GM21737 (cell line): Measurements from ENCODE around the gene ALDOC.
"Not testable (repeated sequence)": the region's sequence is repeated elsewhere in the genome, so short reads cannot be mapped to it uniquely, and the experiment has no call there.

Experiments used
- ATAC-seq: cut with Tn5 transposase; IDR thresholded peaks from one replicate; pipeline ENCODE4 v1.9.1; 2021; ENCODE audit warnings: mild to moderate bottlenecking, moderate library complexity; ENCODE audit not compliant: unreplicated experiment

ALDOC gene

DNA sequence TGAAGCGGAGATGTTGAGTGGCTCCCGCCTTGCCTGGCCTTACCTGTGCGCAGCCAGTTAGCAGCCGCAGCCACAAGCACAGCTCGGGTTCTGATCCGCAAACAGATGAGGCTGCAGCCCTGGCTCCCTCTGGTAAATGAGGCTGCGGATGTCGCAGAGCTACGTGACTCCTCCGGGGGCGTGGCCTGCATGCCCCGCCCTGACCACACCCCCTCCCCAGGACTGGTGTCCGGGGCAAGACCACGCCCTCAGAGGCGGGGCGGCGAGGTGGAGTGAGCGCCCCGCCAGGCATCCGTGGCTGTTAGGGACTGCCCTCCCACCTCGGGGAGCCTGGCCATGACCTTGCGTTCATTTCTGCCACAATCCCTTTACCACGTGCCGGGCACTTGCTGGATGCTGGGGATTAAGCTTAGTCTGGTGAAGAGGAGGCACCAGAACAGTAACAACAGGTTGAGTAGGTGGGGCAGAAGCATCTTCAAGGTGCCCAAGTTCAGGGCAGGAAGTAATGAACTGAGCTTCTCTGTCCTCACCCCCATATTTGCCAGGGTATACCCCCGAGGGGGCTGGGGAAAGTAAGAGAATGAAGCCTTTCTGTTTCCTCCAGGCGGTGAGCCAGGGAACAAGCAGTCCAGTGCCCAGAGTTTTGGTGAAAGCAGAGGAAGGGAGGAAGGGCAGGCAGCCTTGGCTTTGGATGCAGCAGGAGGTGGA is at the start of gene ALDOC:
Gene ALDOC (minus strand): TSS at position 138 of the 708 bp plus-strand sequence. CDS start 1,363 bp downstream, outside the sequence.
- ATAC-seq: peak; percentile 78

DNA sequence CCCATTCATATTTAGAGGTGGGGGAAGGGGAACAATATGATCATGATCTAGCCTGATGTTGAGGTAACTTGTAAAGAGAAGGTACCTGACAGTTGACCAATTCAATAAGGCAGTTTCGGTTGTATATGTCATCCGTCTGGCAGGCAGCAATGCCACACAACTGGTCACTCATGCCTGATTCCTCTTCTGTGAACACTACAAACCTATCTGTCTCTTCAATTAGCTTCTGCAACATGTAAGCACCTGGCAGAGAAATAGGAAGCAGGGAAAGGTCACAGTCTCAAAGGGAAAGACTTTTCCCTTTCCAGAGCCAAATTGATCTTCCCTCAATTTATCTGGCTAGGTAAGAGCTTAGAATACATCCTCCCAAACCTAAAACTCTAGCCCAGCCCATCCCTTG is 47.5 kb upstream of the ALDOC start:
- ATAC-seq: no peak

DNA sequence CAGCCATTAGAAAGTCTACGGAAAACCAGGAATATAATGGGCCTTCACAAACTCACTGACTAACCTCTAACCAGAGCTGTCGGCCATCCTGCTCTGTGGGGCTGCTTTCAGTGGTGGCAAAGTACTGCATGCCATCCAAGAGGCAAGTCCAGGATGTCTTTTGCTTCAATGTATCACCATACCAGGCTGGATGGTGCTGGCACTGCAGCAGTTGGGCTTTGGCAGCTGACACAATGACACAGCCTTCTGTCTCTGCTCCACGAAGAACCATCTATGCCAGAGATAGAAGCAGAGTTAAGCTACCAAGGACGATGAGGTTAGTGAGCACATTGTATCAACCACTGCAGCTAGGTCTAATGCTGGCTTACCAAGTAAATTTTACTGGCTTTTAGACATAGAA is 47.0 kb upstream of the ALDOC start:
- ATAC-seq: no peak

DNA sequence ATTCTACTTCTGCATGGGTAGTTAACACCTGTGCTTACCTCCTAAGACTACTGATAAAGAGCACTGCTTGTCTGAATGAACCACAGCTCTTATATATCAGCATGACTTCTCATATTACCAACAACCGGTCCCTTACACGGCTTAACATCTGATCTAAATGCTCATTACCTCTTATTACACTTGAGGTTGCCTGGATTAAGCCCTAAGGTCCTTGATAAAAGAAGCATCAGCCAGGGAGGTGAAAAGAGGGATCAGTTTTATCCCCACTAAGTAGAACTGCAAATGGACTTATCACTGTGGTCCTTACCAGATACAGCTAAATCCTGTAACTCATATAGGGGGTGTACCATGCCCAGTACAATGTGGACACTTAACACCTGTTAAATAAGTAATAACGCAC is 45.5 kb upstream of the ALDOC start:
- ATAC-seq: no peak

DNA sequence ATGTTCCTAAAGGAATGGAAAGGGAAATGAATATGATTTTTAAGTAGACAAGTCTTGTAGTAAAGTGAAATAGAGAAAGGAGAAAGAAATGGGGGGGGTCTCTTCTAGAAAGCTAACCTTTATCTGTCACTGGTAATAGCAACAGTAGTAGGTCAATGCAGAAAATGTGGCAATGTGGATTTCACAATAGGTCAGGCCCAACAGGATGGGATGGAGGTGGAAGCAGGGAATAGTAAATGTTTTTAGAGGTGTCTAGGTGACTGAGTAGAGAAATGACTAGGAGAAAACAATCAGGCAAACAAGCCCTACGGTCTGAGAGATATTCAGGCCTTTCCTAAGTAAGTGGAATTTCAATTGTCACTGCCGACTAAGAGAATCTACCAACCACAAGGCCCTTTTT is 43.3 kb upstream of the ALDOC start:
- ATAC-seq: no peak

DNA sequence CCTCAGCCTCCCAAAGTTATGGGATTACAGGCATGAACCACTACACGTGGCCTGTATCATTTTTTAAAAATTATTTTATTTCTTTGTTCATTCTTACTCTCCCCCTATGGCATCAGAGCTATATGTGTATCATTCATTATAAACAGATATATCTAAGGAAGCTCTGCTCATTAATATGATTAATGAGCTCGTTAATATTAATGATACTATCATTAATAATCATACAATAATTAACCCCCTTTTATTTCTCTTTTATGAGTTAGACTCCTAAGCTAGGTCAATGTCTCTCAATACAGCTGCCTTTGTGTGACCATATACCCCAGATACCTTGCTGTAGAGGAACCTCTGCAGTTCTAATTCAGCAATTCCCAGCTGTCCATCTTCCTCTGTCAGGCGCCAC is 41.8 kb upstream of the ALDOC start:
- ATAC-seq: no peak

DNA sequence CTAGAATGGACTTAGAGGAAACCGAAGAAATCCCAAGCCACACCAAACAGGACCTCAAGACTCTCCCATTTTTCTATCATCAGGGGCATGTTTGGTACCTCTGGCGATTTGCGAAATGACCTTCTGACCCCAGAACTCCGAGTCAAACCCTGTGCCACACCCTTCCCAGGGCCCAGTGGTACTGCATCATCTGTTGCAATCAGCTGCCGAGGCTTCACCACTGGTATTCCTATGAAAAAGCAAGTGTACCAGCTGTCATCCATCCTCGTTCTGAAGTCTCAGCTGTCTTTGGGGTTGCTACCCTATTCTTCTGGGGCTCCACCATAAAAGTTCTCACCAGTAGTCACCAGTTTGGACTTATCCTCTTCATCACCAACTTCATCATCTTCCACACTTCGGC is 39.6 kb upstream of the ALDOC start:
- ATAC-seq: no peak

DNA sequence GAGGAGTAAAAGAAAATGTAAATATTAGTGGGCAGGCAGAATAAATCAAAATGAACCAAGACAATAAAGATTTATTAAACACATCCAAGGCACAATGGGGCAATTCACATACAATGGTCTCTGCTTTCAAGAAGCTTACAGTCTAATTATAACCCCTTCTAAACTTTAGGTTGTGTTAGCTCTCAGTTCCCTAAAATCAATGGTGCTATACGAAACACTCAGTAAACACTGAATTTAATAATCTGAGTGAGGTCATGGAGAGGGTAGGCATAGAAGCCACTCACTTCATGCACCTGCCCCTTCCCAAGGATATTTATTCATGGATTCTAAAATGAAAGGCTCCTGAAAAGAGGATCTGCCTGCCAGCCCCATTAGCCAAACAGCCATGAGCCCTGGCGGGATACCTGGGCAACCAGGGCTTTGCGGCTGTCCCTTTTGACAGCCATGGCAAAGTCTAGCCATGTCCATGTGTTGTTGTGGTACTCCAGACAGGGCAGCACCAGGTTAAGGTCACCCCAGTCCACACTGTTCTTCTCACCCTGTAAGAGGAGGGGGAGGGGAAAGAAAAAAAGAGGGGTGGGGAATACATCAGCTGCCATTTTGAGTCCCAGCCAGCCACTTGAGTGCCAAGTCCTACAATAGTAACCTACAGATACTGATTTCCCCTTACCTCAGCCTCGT is 38.7 kb upstream of the ALDOC start:
- no peak for ATAC-seq

DNA sequence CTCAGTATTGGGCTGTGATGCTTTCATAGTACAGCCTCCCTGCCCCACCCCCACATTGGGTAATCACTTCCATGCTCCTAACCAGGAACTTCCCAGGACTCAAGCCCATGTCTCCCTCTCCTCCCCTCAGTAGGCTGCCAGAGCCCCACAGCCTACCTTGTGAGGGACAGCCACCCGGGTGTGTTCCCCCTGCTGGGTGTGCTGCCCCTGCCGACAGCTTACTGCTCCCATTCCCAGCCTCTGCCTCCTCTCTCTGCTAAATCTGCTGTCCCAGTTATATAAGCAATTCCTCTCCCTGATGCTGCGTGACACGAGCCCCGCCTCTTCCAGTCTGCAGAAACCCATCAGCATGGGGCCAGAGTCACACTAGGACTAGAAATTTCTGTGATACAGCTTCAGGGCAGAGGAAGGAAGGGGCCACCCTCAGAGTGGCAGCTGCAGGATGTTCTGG is 37.3 kb upstream of the ALDOC start, which contains the start of gene RSKR:
Gene RSKR (minus strand): TSS at position 255 of the 451 bp plus-strand sequence. CDS start 24 bp downstream, at position 231.
- ATAC-seq: no peak

DNA sequence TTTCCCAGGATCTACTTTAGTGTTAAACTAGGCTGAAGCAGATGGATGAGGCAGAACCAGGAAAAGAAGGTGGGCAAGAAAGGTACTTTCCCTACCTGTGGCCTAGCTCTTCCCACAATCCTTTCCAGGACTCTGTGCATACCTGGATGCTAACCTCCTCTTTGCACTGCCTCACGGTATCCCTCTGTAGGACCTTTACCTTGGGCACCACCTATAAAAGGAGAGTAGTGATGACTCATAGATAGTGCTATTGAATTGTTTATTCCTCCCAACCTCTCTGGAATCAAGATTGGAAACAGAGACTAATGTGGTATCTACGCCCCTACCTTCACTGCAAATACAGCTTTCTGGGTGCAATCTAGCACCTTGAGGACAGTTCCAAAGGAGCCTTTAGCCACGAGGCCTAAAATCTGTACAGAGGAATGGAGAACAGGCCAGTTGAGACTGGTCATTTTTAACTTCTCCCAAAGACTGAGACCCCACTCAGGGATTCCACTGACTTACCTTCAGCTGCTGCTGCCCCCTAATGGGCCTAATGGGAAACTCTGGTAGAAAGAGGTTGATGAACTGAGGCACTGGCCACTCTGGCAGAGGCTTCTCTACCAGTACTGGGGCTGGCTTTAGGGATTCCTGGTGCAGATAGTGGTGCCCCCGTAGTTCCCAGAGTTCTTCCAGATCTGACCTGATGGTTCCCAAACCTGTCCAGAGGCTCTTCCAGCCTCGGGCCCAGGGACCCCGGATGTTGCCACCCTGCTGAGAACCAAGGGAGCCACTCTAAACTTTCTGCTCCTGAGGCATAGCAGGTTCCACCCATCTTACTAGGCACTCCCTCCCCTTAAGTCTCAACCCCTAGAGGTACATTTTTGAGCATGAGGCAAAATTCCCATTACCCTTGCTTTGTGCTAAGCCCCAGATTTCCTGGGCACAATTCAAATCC is 36.5 kb upstream of the ALDOC start:
- ATAC-seq: no peak

DNA sequence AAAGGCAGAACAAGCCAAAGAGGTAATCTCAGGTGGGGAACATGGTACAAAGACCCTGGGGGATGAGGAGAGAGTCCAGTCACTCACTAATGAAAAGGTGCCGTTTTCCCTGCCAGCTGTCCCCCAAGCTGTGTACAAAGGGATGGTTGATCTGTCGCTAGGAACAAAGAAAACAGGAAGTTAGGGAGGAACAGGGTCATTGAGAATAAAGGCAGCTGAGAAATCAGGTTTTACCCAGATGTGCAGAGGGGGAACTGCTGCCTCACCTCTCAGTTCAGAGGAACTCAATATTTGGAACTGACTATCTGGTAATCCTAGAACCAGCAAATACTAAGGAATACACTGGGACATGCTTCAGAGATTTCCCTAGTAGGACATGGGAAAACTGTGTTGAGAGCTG is 35.8 kb upstream of the ALDOC start:
- no peak for ATAC-seq

DNA sequence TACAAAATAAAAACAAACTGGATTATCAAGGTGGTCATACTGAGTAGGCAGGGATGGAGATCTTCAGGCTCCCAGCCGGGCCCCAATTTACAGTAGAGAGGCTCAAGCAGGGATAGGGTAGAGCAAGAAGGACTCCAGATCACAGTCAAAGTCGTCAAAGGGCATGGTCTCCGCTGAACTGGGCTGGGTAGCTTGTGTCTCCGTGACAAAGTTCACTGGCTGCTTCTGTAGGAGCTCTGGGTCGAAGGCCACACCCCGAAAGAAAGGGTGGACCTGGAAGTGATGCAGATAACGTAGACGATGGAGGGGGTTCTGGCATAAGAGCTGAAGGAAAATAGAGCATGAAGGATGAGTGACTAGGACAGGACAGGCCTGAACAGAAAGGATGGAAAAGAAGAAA is 33.7 kb upstream of the ALDOC start:
- no peak for ATAC-seq

DNA sequence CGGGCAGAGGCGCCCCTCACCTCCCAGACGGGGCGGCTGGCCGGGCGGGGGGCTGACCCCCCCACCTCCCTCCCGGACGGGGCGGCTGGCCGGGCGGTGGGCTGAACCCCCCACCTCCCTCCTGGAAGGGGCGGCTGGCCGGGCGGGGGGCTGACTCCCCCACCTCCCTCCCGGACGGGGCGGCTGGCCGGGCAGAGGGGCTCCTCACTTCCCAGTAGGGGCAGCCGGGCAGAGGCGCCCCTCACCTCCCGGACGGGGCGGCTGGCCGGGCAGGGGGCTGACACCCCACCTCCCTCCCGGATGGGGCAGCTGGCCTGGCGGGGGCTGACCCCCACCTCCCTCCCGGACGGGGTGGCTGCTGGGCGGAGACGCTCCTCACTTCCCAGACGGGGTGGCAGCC is 27.3 kb upstream of the ALDOC start:
- ATAC-seq: not testable (repeated sequence)

DNA sequence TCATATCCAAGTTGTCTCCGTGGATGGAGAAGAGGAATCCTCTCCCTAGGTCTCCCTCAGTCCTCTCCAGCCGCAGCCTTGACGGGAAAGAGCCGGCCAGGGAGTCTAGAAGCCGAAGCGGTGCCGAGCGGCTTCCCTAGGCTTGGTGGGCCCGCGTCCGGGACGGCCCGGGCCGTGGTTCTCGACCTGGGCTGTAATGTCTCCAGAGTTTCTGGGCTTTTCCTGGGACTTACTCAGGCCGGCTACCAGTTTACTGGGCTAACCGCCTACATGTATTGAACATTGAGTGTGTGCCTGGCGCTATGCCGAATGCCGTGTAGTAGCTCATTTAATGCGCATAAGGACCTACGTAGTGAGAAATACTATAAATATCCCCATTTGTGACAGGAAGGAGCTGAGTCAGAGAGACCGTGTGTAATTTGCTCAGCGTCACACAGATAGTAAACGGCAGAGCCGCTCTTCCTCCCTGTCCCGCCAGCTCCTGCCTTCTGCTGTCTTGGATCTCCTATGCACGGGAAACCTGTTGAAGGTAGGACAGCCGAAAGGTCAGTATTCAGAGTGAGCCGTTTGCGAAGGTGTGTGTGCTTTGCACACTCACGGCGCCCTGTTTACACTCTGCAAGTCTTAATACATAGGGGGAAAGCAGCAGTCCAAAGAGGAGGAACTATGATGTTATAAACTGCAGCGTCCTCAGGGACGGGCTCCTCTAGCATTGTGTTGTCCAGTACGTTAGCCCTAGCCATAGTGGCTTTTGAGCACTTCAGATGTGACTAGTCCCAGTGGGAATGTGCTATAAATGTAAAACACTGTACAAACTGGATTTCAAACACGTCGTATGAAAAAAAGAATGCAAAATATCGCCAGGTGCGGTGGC is 22.9 kb upstream of the ALDOC start:
- peak; percentile 36 for ATAC-seq

DNA sequence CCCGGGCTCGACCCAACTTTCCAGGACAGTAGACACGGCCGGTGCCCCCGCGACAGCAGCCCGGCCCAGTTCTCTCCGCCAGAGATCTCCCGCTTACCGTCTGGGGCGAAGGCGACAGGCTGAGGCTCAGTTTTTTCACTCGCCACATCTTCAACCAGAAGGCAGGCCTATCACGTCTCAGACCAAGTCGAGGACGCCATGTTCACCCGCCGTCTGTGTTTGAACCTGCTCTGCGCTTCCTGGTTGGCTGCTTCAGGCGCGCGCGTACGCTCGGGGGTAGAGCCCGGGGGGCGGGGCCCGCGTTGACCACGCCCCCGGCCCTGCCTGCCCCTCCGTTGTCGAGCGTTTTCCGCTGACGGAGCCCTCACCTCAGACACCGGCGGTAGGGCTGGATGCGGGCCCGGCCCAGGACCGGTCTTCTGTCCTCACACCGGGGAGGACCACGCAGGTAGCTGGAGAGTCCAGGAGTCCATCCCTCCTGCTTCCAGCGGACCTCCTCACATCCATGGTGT is 22.2 kb upstream of the ALDOC start, which contains the start of gene SPAG5:
Gene SPAG5 (minus strand): TSS at position 227 of the 512 bp plus-strand sequence. CDS start 79 bp downstream, at position 148.
- ATAC-seq: peak; percentile 82

DNA sequence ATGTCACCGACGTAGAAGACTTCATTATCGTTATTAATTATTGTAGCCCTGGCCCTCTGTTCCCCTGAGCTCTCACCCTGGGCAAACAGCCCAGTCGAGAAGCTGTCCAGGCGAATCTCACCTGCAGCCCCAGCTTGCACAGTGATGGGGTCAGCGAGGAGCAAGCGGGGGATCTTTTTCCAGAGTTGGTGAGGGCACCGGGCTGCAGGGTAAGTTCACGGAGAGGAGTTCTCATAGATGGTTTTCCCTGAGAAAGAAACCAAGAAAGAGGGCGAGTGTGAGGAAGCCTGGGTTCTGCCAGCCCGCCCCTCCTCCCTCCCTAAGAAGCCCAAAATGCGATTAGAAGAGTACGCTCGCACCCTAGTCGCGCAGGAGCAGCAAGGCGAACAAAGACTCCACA is 21.7 kb upstream of the ALDOC start:
- no peak for ATAC-seq

DNA sequence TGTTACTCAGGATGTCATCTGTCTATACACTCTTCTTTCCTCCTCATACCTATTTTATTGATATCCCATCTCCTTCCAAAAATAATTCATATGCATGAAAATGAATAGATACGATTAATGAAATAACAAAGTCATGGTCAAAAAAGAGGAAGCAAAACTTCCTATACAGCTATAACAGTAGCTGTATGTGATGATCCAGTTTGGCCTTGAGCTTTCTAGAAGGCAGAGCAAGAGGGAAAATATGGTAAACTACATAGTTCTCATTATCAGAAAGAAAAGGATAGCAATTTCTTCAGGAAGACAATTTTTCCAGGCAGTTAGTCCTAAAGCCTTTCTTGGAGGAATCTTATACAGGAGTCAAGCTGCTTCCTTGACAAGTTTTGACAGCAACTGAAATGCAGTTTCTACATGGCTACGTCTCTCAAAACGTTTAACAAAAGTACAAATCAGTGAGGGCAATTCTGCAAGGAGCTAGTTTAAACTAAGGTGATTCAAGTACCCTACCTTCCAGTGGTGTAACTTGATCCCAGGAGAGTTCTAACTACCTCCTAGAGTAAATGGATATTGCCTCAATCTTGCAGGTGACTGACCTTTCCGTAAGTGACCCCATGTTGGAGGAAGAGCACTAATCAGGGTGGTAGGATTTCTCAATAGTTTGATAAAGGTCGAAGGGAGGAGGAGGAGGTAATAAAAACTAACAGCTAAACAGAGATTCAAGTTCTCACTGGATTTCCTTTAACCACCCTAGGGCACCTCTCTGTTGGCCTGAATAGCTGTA is 21.1 kb upstream of the ALDOC start:
- no peak for ATAC-seq

DNA sequence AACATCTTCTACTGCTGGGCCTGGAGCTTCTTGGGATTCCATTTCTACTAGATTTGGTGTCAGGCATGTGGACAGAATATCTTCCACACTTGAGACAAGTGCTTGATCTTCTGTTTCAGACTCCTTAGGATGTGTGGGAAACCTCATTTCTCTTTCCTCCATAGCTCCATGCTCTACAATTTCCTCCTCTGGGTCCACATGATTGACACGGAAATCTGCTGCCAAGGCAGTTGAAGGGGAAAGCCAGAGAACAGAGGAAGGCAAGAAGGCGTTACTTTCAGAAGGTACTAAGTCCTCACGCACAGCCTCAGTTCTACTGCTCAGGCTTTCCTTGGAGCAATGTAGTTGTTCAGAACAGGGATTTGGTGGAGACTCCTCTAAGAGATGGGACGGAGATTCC is 15.6 kb upstream of the ALDOC start:
- no peak for ATAC-seq

DNA sequence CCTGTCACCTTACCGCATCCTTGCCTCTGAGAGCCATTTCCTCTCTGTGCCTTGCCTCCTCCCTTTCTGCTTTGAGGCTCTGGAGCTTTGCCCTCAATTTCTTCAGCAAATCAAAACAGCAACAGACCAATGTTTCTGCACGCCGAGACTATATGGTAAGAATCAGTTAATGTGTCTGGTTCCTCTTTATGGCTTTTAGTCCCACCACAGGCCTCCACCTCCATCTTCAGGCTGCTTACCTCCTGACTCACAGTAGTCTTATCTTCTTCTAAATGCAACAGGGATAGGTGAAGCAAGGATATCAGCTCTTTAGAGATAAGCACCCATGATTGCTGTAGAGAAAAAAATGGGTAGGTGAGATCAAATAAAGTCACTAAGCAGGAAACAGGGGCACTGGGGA is 9.2 kb upstream of the ALDOC start:
- ATAC-seq: no peak
